Hematopoietic multipotent progenitor cell treated with erythropoietin and hydrocortisone succinate and interleukin-3 and kit ligand, for 15 days (in vitro differentiated cells): ENCODE data around the gene SFMBT1.
"Not testable (repeated sequence)": the region's sequence is repeated elsewhere in the genome, so short reads cannot be mapped to it uniquely, and the experiment has no call there.

Experiments
- DNase-seq: peaks from one replicate; pipeline ENCODE4 v3.0.0-alpha.2; 2015; ENCODE audit warnings: low spot score

The SFMBT1 gene

DNA sequence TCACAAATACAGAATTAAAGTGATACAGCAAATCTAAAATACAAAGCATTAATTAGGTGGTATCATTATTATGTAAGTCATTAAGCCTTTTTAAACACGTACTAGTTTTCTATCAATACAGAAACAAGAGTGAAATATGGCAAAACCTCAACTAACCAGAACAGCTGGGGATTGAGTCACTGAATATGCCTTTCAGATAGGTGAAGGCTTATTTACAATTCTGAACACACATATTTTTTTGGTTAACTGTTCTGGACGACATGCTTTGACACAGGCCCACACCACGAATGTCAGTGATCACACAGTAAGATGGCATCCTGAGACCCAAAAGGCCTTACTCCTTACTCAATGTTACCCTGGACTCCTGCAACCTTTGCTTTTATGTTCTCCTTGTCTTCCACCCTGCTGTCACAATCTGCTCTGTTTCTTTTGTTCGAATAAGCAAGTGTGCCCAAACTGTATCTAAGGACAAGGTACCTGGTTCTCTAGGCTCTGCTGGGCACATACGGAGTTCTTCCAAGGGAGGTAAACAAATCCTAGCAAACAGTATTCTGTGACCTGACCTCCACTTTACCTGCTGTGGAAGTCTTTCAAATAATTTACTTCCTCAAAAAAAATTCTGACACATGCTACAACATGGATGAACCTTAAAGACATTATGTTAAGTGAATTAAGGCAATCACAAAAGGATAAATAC lies 7.0 kb downstream of the SFMBT1 start:
- no peak for DNase-seq

- DNase-seq: no peak
Measured at GRCh38 chr3:53035825-53036619, 9.9 kb downstream of the SFMBT1 start.

DNA sequence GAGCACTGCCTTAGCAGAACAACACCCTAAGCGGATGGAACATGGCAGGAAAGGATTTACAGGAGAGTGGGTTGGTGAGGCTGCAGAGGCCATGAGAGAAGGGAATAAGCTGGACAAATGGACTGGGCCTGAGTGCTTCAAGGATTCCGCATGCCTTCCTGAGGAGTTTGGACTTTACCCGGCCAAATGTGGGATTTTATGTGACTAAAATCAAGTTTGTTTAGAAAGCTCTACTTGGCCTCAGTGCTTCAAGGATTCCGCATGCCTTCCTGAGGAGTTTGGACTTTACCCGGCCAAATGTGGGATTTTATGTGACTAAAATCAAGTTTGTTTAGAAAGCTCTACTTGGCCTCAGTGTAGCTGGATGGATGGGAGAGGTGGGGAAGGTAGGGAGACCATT lies 10.9 kb downstream of the SFMBT1 start:
- not testable (repeated sequence) for DNase-seq

GRCh38 chr3:53034411-53034810 lies 11.5 kb downstream of the SFMBT1 start:
- not testable (repeated sequence) for DNase-seq

- DNase-seq: no peak
Measured at GRCh38 chr3:53032609-53033008, 13.3 kb downstream of the SFMBT1 start.

DNA sequence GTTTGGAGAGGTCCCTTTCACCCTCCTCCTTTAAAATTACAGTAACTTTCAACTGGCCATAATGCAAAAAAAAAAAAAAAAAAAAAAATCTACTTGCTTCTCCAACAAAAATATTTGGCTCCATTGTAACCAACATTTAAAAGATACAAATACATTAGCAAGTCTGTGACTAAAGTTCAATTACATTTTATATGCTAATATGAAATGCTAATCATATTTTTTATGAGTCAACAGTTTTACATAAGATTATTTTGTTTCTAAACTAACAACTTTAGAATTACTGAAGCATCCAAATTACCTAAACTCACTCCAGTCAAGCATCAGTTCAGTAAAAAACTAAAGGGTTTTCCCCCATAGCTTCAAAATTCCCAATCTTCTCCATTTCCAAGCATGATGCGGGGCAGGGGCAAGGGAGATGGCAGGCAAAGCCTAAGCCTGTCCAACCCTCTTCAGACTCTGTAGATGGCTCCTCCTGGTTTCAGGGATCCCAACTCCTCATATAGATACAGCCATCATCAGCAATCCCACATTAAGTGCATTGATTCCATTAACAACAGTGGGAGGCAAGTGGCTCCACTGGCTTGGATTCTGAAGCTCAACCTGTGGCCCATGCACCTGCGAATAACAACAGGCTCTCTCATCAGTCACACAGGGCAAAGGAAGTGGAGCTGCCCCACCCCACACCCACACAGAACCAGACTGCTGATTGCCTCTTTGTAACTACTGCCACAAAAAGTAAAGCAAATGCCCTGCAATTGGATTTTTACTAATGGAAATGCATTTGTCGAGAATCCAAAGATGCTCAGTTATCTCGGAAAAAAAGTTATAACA lies 15.0 kb downstream of the SFMBT1 start:
- DNase-seq: no peak

- DNase-seq: no peak
Measured at GRCh38 chr3:53028641-53029040, 17.2 kb downstream of the SFMBT1 start.

DNA sequence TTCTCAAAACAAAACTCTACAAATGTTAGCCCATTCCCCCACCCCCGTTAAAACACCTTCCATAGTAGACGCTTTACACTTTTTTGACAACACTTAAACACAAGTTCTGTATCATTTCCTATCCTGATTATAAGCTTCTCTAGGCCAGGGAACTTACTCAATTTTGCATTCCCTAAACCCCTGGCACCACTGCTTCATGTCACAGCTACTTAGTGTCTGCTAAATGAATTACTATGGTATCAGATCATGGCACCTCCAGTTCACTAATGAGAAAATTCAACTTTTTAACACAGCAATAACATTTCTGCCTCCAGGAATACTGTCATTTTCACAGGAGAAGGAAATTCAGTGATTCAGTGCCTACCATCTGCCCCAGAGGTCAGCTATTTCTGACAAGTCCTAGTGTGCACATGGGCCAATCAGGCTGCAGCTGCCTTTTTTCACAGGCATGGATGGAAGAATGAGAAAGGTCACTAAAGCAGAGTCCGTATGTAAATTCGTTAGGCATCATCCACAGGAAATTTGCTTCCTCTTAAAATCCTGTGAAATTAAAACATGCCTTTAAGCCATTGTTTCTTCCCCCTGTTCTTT lies 18.5 kb downstream of the SFMBT1 start:
- no peak for DNase-seq

DNA sequence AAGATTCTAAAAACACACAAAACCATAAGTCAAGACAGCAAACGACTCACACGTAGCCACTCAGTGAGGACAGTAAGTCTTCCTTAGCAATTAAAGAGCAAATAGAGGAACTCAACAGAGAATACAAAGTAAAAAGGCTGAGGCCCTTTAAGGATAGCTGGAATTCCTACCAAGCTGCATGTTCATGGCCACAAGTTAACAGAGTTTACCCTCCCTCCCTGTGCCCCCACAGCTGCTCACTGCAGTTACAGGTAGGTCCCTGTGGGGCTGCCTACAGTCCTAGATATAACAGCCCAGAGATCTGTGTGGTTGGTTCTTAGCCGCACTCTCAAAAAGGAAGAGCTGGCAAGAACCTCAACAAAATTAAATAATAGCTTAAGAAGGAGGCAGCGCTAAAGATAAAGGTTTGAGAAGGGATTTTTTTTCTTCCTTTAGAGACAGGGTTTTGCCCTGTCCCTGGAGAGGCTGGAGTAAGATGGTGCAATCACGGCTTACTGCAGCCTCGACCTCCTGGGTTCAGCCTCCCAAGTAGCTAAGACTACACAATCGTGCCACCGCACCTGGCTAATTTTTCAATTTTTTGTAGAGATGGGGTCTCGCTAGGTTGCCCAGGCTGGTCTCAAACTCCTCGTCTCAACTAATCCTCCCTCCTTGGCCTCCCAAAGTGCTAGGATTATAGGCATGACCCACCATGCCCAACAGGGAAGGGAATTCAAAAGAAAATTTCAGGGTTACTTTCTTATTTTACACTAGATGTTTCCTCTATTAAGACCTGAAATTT lies 19.3 kb downstream of the SFMBT1 start:
- no peak for DNase-seq

- DNase-seq: no peak
Measured at GRCh38 chr3:53024315-53024714, 21.6 kb downstream of the SFMBT1 start.

- DNase-seq: no peak
Measured at GRCh38 chr3:53023072-53023823, 22.6 kb downstream of the SFMBT1 start.

GRCh38 chr3:53022647-53023046 lies 23.2 kb downstream of the SFMBT1 start:
- no peak for DNase-seq

DNA sequence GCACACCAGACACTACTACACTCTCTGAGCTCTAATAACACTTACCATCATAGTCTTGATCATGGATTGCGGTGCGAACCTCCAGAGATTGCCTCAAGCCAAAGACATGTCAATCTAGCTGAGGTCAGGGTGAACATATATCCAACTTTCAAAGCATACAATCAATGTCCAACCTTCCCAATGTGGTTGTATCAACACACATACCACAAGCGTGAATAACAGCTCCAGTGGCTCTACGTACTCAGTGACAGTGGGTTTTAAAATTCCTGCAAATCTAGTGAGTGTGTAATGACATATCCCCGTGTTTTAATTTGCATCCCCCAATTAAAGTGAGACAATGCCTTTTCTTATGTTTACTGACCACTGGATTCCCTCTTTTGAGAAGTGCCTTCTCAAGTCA lies 29.6 kb downstream of the SFMBT1 start:
- DNase-seq: no peak

DNA sequence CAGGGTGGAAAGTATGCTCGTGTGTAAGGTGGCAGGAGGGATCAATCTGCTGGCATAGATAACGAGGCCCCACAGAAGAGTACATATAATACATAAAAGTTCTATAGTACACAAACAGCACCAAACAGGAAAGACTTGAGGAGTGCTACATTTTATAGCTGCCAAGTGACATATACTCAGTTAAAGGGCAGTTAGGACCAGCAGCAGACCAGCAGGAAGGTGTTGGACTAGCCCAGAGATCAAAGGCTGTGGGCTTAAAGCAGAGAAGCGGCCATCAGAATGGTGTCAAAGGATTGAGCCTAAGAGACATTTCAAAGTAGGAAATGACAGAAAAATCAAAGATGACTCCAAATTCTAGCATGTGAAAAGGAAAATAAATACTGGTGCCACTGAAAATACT lies 34.5 kb downstream of the SFMBT1 start:
- no peak for DNase-seq

- no peak for DNase-seq
Measured at GRCh38 chr3:53009826-53010539, 35.9 kb downstream of the SFMBT1 start.

DNA sequence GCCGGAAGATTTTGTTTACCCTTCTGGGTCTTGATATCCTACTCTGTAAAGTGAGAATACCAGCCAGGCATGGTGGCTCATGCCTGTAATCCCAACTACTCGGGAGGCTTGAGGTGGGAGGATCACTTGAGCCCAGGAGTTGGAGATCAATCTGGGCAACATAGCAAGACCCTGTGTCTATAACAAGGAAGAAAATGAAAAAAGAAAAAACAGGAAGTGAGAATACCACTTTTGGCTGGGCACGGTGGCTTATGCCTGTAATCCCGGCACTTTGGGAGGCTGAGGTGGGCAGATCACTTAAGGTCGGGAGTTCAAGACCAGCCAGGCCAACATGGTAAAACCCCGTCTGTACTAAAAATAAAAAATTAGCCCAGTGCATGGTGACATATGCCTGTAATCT lies 36.9 kb downstream of the SFMBT1 start:
- no peak for DNase-seq

DNA sequence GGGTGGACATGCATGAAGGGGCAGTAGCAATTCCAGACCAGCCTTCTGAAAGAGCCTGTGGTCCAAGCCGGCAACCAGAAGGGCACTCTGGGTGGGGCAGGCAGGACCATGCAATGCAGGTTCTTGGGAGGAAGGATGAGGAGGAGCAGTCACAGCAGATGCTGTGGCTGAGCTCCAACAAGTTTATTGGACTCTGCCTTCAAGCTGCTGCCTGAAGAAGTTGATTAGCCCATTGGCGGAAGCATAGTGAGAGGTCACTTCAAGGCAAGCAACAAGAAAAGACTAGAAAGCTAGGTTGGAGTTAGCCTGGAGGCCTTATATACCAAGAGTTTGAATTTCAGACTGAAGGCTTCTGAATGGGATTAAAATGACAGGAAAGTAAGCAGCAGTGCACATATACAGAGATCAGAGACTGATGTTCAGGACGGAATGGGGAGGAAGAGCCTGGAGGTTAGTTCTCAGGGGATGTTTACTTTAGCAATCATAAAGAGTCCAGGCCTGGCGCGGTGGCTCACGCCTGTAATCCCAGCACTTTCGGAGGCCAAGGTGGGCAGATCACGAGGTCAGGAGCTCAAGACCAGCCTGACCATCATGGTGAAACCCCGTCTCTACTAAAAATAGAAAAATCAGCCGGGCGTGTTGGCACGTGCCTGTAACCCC lies 39.9 kb downstream of the SFMBT1 start:
- no peak for DNase-seq

- no peak for DNase-seq
Measured at GRCh38 chr3:53005338-53005737, 40.5 kb downstream of the SFMBT1 start.

DNA sequence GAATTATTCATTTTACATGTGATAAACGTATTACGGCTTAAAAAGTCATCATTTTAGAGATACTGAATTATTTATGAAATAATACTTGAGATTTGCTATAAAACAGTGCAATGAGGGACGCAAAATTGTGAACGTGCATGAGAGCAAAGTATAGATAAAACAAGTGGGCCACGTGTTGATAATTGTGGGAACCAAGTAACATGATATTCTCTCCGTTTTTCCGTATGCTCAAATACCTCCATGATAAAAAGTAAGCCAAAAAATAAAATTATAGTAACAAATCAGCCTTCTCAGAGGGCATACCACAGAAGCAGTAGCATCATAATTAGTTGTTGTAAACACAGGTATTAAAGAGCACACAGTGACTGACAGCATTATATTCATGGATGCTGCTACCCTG lies 42.6 kb downstream of the SFMBT1 start:
- DNase-seq: no peak
